PC-9 (cell line): ENCODE results near the gene STX18.

ENCODE experiments used
- CTCF ChIP-seq: fragments of 200-600 bp; sonication (generic); conservative IDR thresholded peaks from 2 replicates; pipeline ENCODE4 v1.6.1; 2017; ENCODE audit warnings: mixed run types, antibody characterized with exemption, mild to moderate bottlenecking, moderate library complexity
- EZH2 ChIP-seq: fragments of 200-600 bp; sonication (generic); IDR thresholded peaks from 2 replicates; pipeline ENCODE4 v1.8.0; 2017; ENCODE audit warnings: antibody characterized with exemption, low read depth

- no peak for TF ChIP-seq CTCF
- no peak for TF ChIP-seq EZH2
Observed at GRCh38 chr4:4541661-4542570, at the start of gene STX18.
